Stomach smooth muscle (tissue), 2 donors: ENCODE results near the gene DOCK10.

Experiments used
- H3K27ac ChIP-seq: one replicate; pipeline ENCODE4 v1.7.0; 2013; ENCODE audit warnings: mild to moderate bottlenecking, low read length, inconsistent platforms
- H3K27me3 ChIP-seq, 2 donors: one replicate each; pipeline ENCODE4 v1.7.0; 2013; ENCODE audit warnings: low read length in 2 of 2; ENCODE audit not compliant: insufficient read depth in 2 of 2, control insufficient read depth in 1 of 2
- H3K36me3 ChIP-seq, 2 donors: one replicate each; pipeline ENCODE4 v1.7.0; 2013; ENCODE audit warnings: low read length in 2 of 2; ENCODE audit not compliant: control insufficient read depth in 2 of 2, insufficient read depth in 2 of 2
- H3K4me1 ChIP-seq: one replicate; pipeline ENCODE4 v1.7.0; 2013; ENCODE audit warnings: low read length; ENCODE audit not compliant: control insufficient read depth, insufficient read depth
- H3K4me3 ChIP-seq, 2 donors: one replicate each; pipeline ENCODE4 v1.7.0; 2013; ENCODE audit warnings: low read length in 2 of 2
- H3K9ac ChIP-seq, 2 donors: one replicate each; pipeline ENCODE4 v1.7.0; 2013; ENCODE audit warnings: low read length in 2 of 2, mild to moderate bottlenecking in 1 of 2
- H3K9me3 ChIP-seq, 2 donors: one replicate each; pipeline ENCODE4 v1.7.0; 2013; ENCODE audit warnings: low read length in 2 of 2; ENCODE audit not compliant: control insufficient read depth in 2 of 2
- donor health status: healthy.
- donor health status: Pancreatic carcinoma.

DOCK10 gene

GRCh38 chr2:224895377-224895776, 146.9 kb downstream of the DOCK10 start:
- Histone ChIP-seq H3K36me3 (no peaks in the 10 kb centered on the region), H3K4me3 (no peak overlapping the region), H3K27ac (no peak overlapping the region), H3K9ac (no peak overlapping the region), H3K27me3 (peaks cover 0 to 3% of the 10 kb centered on the region in 2 donors), H3K4me1 (no peaks in the 10 kb centered on the region), H3K9me3 (no peaks in the 10 kb centered on the region)

GRCh38 chr2:224894356-224894755, 147.9 kb downstream of the DOCK10 start:
- H3K4me3 ChIP-seq: no peak overlapping the region
- peaks cover 0 to 3% of the 10 kb centered on the region in 2 donors for H3K27me3 ChIP-seq
- H3K9ac ChIP-seq: no peak overlapping the region
- H3K27ac ChIP-seq: no peak overlapping the region
- H3K9me3 ChIP-seq: no peaks in the 10 kb centered on the region
- no peaks in the 10 kb centered on the region for H3K4me1 ChIP-seq
- H3K36me3 ChIP-seq: no peaks in the 10 kb centered on the region

- Histone ChIP-seq H3K36me3 (no peaks in the 10 kb centered on the region), H3K9ac (no peak overlapping the region), H3K9me3 (no peaks in the 10 kb centered on the region), H3K27ac (no peak overlapping the region), H3K4me1 (no peaks in the 10 kb centered on the region), H3K27me3 (peaks cover 0 to 3% of the 10 kb centered on the region in 2 donors), H3K4me3 (no peak overlapping the region)
Observed at GRCh38 chr2:224893848-224894247, 148.4 kb downstream of the DOCK10 start.

- H3K9me3 ChIP-seq: no peaks in the 10 kb centered on the region
- H3K4me1 ChIP-seq: no peaks in the 10 kb centered on the region
- no peak overlapping the region for H3K9ac ChIP-seq
- H3K27ac ChIP-seq: no peak overlapping the region
- H3K4me3 ChIP-seq: no peak overlapping the region
- peaks cover 0 to 3% of the 10 kb centered on the region in 2 donors for H3K27me3 ChIP-seq
- no peaks in the 10 kb centered on the region for H3K36me3 ChIP-seq
Observed at GRCh38 chr2:224892574-224893204, 149.6 kb downstream of the DOCK10 start.

DNA sequence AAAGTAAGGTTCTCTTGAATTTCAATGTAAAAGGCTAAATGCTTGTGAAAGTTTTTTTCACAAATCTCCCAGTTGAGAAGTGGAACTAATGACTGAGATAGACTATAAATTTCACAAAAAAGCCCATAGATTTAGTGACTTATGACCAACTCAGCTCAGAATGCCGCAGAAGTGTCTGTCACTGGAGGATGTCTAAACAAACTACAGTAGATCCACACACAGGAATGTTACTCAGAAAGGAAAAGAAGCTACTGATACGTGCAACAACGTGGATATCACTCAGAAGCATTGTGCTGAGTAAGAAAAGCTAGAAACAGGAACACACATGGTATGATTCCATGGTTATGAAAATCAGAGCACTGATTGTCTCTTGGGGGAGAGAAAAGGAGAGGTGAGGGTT, 151.9 kb downstream of the DOCK10 start:
- H3K27me3 ChIP-seq: peaks cover 0 to 3% of the 10 kb centered on the region in 2 donors
- H3K4me1 ChIP-seq: no peaks in the 10 kb centered on the region
- no peaks in the 10 kb centered on the region for H3K36me3 ChIP-seq
- H3K27ac ChIP-seq: no peak overlapping the region
- no peak overlapping the region for H3K4me3 ChIP-seq
- H3K9me3 ChIP-seq: no peaks in the 10 kb centered on the region
- H3K9ac ChIP-seq: no peak overlapping the region

- Histone ChIP-seq H3K4me1 (no peaks in the 10 kb centered on the region), H3K36me3 (no peaks in the 10 kb centered on the region), H3K9ac (no peak overlapping the region), H3K27me3 (no peaks in the 10 kb centered on the region), H3K27ac (no peak overlapping the region), H3K9me3 (no peaks in the 10 kb centered on the region), H3K4me3 (no peak overlapping the region)
Observed at GRCh38 chr2:224887141-224887540, 155.1 kb downstream of the DOCK10 start.

DNA sequence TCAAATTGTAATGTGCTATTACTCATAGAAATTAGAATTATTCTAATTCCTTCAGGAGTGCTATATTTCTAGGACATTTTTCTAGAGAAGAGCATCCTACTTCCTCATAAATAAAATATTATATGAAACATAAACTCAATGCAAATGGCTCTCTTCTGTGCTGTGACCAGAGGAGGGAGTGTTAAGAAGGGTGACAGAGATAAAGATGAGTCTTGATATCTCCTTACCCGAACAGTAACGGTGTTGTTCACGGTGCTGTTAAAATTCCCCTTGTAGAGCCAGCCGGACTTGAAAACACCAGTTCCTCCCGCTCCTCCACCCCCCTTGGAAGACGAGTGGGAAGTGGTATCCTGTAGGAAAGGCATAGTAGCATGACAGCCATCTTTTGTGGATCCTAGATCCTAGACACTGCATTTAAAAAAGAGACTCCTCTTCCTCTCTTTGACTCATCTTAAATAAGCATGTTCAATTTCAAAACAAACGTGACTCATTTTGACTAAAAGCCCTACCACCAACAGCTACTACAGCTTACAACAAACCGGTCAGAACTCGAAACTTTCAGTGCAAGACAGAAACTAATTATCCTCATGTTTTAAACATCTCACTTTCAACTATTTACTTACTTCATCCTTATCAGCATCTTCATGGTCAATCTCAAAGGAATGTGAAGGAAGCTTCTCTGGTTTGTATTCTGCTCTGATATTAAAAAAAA, 156.3 kb downstream of the DOCK10 start:
- Histone ChIP-seq H3K27ac (no peak overlapping the region), H3K4me3 (no peak overlapping the region), H3K9me3 (no peaks in the 10 kb centered on the region), H3K4me1 (no peaks in the 10 kb centered on the region), H3K9ac (no peak overlapping the region), H3K27me3 (no peaks in the 10 kb centered on the region), H3K36me3 (no peaks in the 10 kb centered on the region)

DNA sequence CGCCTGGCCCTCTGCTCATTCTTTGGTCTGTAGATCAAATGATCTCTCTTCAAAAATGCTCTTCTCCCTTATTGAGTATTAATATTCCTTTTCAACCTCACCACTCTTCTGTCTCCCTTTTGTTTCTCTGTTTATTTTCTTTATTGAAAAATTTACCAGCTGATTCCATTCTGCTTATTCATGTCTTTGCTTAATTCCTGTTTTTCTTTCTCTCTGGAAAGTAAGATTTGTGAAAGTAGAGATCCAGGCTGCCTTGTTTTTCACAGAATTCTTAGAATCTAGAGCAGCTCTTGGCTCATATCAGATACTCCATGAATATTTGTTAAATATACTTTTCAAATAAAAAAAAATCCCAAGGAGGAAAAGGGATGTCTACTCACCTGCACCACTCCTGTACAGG, 157.0 kb downstream of the DOCK10 start:
- H3K9ac ChIP-seq: no peak overlapping the region
- no peak overlapping the region for H3K27ac ChIP-seq
- H3K4me1 ChIP-seq: no peaks in the 10 kb centered on the region
- no peaks in the 10 kb centered on the region for H3K9me3 ChIP-seq
- no peaks in the 10 kb centered on the region for H3K27me3 ChIP-seq
- H3K4me3 ChIP-seq: no peak overlapping the region
- H3K36me3 ChIP-seq: no peaks in the 10 kb centered on the region

- Histone ChIP-seq H3K9ac (no peak overlapping the region), H3K4me1 (no peaks in the 10 kb centered on the region), H3K27ac (no peak overlapping the region)
Observed at GRCh38 chr2:224884188-224884587, 158.1 kb downstream of the DOCK10 start.

GRCh38 chr2:224883700-224884099, 158.6 kb downstream of the DOCK10 start:
- no peak overlapping the region for H3K9ac ChIP-seq
- no peak overlapping the region for H3K27ac ChIP-seq
- no peak overlapping the region for H3K4me3 ChIP-seq
- H3K36me3 ChIP-seq: no peaks in the 10 kb centered on the region
- no peaks in the 10 kb centered on the region for H3K27me3 ChIP-seq
- no peaks in the 10 kb centered on the region for H3K9me3 ChIP-seq
- no peaks in the 10 kb centered on the region for H3K4me1 ChIP-seq

More at GRCh38 chr2:224884188-224884587, 158.1 kb downstream of the DOCK10 start:
- Histone ChIP-seq H3K4me3 (no peak overlapping the region), H3K9me3 (no peaks in the 10 kb centered on the region), H3K36me3 (no peaks in the 10 kb centered on the region), H3K27me3 (no peaks in the 10 kb centered on the region)

- Histone ChIP-seq H3K27ac (no peak overlapping the region), H3K27me3 (no peaks in the 10 kb centered on the region), H3K9me3 (no peaks in the 10 kb centered on the region), H3K4me3 (no peak overlapping the region), H3K36me3 (no peaks in the 10 kb centered on the region), H3K9ac (no peak overlapping the region), H3K4me1 (no peaks in the 10 kb centered on the region)
Observed at GRCh38 chr2:224883172-224883516, 159.1 kb downstream of the DOCK10 start.
